ENCODE data around the gene NLGN1.

NLGN1 gene

DNA sequence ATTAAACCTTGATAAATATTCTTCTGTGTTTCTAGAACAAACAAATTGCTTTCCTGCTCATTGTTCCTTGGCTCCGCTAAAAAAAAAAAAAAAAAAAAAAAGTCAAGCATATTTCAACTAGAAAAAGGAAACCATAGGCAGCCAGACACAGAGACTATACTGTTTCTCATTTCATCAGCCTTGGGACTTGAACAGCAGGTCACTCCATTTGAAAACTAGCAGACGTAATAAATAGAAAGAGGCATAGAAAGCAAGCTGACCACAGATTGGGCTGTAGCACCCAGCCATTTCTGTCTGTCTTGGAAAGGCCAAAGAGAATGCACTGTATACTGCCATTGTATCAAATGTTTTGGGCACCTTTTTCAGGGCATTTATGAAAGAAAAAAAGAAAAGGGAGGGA is 697.1 kb downstream of the NLGN1 start:
- DNase-seq (ENCODE audit: low spot score) (no peak), ATAC-seq (ENCODE audit: low read depth) (no peak)
- TF ChIP-seq, protein P1, sequence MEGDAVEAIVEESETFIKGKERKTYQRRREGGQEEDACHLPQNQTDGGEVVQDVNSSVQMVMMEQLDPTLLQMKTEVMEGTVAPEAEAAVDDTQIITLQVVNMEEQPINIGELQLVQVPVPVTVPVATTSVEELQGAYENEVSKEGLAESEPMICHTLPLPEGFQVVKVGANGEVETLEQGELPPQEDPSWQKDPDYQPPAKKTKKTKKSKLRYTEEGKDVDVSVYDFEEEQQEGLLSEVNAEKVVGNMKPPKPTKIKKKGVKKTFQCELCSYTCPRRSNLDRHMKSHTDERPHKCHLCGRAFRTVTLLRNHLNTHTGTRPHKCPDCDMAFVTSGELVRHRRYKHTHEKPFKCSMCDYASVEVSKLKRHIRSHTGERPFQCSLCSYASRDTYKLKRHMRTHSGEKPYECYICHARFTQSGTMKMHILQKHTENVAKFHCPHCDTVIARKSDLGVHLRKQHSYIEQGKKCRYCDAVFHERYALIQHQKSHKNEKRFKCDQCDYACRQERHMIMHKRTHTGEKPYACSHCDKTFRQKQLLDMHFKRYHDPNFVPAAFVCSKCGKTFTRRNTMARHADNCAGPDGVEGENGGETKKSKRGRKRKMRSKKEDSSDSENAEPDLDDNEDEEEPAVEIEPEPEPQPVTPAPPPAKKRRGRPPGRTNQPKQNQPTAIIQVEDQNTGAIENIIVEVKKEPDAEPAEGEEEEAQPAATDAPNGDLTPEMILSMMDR (IDR thresholded peaks at IDR 0.05; ENCODE audit: poor library complexity, severe bottlenecking), result no peak
- Histone ChIP-seq H3K9me3 (ENCODE audit: severe bottlenecking) (no peaks in the 10 kb centered on the region), H3K36me3 (ENCODE audit: low read depth) (no peaks in the 10 kb centered on the region), H3K4me1 (ENCODE audit: insufficient read depth, poor library complexity, severe bottlenecking) (no peaks in the 10 kb centered on the region), H3K27me3 (ENCODE audit: insufficient read depth, poor library complexity, severe bottlenecking) (no peaks in the 10 kb centered on the region), H3K27ac (ENCODE audit: poor library complexity, severe bottlenecking) (no peak overlapping the region), H3K4me3 (ENCODE audit: severe bottlenecking) (no peak overlapping the region)

DNA sequence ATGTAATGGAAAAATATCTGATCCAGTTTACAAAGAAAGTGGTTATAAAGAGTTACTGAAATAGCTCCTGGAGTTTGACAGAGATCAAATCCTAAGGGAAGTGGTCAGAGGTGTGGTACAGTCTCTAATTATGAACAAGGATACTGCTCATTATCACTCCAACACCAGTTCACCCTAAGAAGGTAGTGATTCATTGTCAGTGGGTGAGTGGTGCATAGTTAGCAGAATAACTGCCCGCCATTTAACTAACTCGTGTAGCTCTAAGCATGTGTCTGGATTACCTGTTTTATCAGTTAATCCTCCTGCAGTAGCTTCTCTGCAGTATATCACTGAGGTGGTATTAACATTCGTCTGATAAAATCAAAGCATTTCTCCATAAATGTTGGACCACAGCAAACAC is 700.1 kb downstream of the NLGN1 start:
- H3K9me3 ChIP-seq (ENCODE audit: severe bottlenecking), result no peaks in the 10 kb centered on the region
- H3K4me1 ChIP-seq (ENCODE audit: insufficient read depth, poor library complexity, severe bottlenecking), result no peaks in the 10 kb centered on the region
- H3K27me3 ChIP-seq (ENCODE audit: insufficient read depth, poor library complexity, severe bottlenecking), result no peaks in the 10 kb centered on the region
- DNase-seq (ENCODE audit: low spot score) (no peak), ATAC-seq (ENCODE audit: low read depth) (no peak)
- no peak overlapping the region for H3K27ac ChIP-seq (ENCODE audit: poor library complexity, severe bottlenecking)
- no peak overlapping the region for H3K4me3 ChIP-seq (ENCODE audit: severe bottlenecking)
- TF ChIP-seq, protein P1 (IDR thresholded peaks at IDR 0.05; ENCODE audit: poor library complexity, severe bottlenecking), result no peak
- H3K36me3 ChIP-seq (ENCODE audit: low read depth), result no peaks in the 10 kb centered on the region

DNA sequence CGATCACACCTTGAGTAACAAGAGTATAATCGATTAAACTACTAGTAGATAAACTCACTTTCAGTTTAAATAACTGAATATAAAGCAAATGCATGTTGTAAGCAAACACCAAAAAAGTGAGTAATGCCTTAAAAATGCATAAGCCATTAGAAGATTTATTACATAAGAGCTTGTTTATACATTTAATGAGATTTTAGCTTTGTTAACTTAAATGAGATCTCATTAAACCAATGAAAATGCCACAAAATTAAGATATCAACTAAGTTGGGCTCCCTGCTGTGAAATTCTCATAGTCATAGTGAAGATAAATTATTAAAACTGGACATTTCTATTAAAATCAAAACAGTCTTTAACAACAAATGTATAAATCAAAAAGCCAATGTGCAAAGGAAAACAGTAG is 701.2 kb downstream of the NLGN1 start:
- H3K4me3 ChIP-seq (ENCODE audit: severe bottlenecking), result no peak overlapping the region
- no peaks in the 10 kb centered on the region for H3K4me1 ChIP-seq (ENCODE audit: insufficient read depth, poor library complexity, severe bottlenecking)
- H3K9me3 ChIP-seq (ENCODE audit: severe bottlenecking), result no peaks in the 10 kb centered on the region
- no peaks in the 10 kb centered on the region for H3K27me3 ChIP-seq (ENCODE audit: insufficient read depth, poor library complexity, severe bottlenecking)
- no peaks in the 10 kb centered on the region for H3K36me3 ChIP-seq (ENCODE audit: low read depth)
- H3K27ac ChIP-seq (ENCODE audit: poor library complexity, severe bottlenecking), result no peak overlapping the region
- ATAC-seq (ENCODE audit: low read depth) (no peak), DNase-seq (ENCODE audit: low spot score) (no peak)
- TF ChIP-seq, protein P1 (IDR thresholded peaks at IDR 0.05; ENCODE audit: poor library complexity, severe bottlenecking), result no peak

DNA sequence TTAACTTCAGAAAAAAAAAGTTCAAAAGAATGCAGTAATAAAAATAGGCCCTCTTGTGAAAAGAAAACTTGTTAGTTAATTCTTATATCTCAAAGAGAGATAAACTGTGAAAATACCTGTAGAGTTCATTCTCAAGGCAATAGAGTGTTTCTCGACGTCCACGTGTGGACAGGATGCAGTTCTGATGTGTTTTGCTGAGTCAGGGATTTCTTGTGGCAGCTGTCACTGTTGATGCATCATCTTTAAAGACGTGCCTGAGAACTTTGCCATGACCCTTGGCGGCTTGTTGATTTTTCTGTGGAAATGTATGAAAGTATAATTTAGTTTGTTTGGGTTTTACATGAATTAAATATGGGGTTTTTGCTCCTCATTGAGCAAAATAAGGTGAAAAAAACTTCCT is 702.2 kb downstream of the NLGN1 start:
- ATAC-seq (ENCODE audit: low read depth) (no peak), DNase-seq (ENCODE audit: low spot score) (no peak)
- no peak overlapping the region for H3K4me3 ChIP-seq (ENCODE audit: severe bottlenecking)
- no peaks in the 10 kb centered on the region for H3K27me3 ChIP-seq (ENCODE audit: insufficient read depth, poor library complexity, severe bottlenecking)
- no peaks in the 10 kb centered on the region for H3K4me1 ChIP-seq (ENCODE audit: insufficient read depth, poor library complexity, severe bottlenecking)
- TF ChIP-seq, protein P1 (IDR thresholded peaks at IDR 0.05; ENCODE audit: poor library complexity, severe bottlenecking), result no peak
- H3K36me3 ChIP-seq (ENCODE audit: low read depth), result no peaks in the 10 kb centered on the region
- no peak overlapping the region for H3K27ac ChIP-seq (ENCODE audit: poor library complexity, severe bottlenecking)
- H3K9me3 ChIP-seq (ENCODE audit: severe bottlenecking), result no peaks in the 10 kb centered on the region

DNA sequence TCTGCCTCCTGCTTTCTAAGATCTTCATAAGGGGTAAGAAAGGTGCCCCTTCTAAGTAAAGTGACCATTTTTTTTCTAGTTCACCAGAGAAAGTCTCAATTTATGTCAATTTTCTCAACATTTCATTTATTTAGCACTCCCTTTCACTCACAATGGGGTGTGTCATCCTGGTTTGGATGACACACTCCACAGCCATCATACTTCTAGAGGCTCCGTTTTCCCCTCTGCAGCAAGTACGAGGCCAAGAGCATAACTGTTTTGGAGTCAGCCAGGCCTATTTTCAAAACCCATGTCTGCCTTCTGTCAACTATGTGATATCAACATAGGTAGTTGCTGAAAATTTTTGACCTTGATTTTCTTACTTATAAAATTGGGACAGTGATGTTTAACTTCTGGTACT is 703.2 kb downstream of the NLGN1 start:
- DNase-seq (ENCODE audit: low spot score) (no peak), ATAC-seq (ENCODE audit: low read depth) (no peak)
- Histone ChIP-seq H3K4me3 (ENCODE audit: severe bottlenecking) (no peak overlapping the region), H3K9me3 (ENCODE audit: severe bottlenecking) (no peaks in the 10 kb centered on the region), H3K4me1 (ENCODE audit: insufficient read depth, poor library complexity, severe bottlenecking) (no peaks in the 10 kb centered on the region), H3K27me3 (ENCODE audit: insufficient read depth, poor library complexity, severe bottlenecking) (no peaks in the 10 kb centered on the region), H3K36me3 (ENCODE audit: low read depth) (no peaks in the 10 kb centered on the region), H3K27ac (ENCODE audit: poor library complexity, severe bottlenecking) (no peak overlapping the region)
- TF ChIP-seq, protein P1 (IDR thresholded peaks at IDR 0.05; ENCODE audit: poor library complexity, severe bottlenecking), result no peak

Data from RWPE2 (cell line).